GM21447 (cell line): ENCODE data around the gene XPR1.

ENCODE experiments used
- ATAC-seq: cut with Tn5 transposase; IDR thresholded peaks from one replicate; pipeline ENCODE4 v1.9.1; 2021; ENCODE audit not compliant: unreplicated experiment

XPR1 gene

DNA sequence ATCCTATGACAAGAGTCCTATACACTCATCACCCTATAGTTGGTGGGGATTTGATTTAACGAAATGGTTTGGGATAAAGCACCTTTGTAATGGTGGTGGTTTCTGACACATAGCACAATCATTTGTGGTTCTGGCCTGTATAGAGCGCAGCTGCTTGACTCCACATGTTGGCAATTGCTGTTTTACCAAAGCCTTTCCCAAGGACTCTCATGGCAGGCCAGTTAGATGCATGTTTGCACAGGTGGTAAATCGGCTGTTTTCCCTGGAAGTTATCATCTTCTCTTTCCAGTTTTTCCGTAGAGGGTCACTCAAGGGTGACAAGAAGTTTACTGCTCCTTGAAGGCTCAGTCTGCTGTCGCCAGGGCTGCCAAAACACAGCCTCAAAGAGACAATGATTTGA lies 17.1 kb upstream of the XPR1 start:
- no peak for ATAC-seq

DNA sequence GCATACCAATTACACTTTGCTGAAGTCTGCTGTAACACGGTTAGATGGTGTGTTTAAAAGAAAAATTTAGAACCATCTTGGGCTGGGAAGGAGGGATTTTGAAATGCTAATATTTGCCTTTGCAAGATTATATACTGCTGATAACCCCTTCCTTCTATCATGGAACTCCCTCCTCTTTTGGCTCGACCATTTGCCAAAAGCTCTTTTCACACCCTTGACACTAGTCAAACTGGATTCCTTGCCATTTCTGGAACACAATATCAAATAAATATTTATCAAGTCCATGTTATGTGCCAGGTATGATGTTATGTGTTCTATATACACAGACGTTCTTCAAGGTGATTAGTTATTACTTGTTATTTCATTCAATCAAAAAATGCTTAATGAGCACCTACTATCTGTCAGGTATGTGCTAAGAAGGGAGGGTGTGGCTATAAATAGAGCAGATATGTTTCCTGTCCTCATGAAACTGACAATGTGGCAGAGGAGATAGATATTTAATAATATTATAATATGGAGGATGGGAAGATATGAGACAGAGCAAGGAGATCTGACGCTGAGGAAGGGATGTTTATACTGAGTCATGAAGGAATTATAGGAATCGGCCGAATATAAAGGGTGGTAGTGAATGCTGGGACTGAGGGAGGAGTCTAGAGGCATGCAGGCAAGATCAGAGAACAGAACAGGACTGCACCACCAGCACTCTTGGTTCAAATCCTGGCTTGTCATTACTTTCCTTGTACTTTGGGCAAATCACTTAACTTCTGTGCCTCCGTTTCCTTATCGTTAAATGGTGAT lies 16.1 kb upstream of the XPR1 start:
- ATAC-seq: no peak

GRCh38 chr1:180616439-180616838 lies 15.4 kb upstream of the XPR1 start:
- ATAC-seq: no peak

- no peak for ATAC-seq
These were observed 13.9 kb upstream of the XPR1 start for GRCh38 chr1:180617774-180618395.

GRCh38 chr1:180620581-180620980 lies 11.2 kb upstream of the XPR1 start:
- no peak for ATAC-seq

DNA sequence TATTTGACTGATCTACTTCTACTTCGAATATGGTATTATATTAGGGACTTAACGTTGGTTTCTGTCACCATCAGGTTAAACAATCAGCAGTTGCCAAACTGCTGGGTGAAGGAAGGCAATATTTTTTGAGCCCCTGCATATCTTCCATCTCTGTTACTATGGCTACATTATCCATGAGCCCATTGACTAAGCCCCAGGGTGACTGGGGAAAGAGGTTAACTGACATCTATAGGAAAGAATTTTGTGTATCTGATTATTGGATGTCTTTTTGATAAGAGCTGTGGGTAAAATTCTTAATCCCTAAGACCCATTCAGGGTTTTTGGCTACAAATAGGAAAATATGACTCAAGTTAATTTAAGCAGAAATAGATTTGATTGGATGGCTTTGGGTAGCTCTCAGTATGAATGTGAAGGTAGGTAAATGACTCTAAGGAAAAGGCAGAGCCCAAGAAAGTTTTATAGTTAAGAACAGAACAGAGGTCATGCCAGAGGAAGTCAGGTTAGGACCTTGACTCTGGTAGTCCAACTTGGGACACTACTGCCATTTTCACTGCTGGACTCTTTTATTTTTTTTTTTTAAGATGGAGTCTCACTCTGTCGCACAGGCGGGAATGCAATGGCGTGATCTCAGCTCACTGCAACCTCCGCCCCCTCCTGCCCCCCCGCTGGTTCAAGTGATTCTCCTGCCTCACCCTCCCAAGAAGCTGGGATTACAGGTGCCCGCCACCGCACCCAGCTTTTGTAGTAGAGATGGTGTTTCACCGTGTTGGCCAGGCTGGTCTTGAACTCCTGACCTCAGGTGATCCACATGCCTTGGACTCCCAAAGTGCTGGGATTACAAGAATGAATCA lies 8.9 kb upstream of the XPR1 start:
- no peak for ATAC-seq

GRCh38 chr1:180623579-180624347 lies 8.1 kb upstream of the XPR1 start:
- ATAC-seq: no peak

- ATAC-seq: no peak
These were observed 5.1 kb upstream of the XPR1 start for GRCh38 chr1:180626711-180627110.

- no peak for ATAC-seq
These were observed 4.4 kb upstream of the XPR1 start for GRCh38 chr1:180627411-180627810.

DNA sequence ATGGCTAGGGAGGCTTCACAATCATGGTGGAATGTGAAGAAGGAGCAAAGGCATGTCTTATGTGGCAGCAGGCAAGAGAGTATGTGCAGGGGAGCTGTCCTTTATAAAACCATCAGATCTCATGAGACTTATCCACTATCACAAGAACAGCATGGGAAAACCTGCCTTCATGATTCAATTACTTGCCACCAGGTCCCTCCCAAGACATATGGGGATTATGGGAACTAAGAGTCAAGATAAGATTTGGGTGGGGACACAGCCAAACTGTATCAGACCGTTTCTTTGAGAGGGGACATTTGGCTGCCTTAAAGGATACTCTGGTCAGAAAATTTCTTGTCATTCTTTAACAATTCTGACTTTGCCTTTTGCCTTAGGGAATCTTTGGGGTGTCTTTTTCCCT lies 3.2 kb upstream of the XPR1 start:
- no peak for ATAC-seq

DNA sequence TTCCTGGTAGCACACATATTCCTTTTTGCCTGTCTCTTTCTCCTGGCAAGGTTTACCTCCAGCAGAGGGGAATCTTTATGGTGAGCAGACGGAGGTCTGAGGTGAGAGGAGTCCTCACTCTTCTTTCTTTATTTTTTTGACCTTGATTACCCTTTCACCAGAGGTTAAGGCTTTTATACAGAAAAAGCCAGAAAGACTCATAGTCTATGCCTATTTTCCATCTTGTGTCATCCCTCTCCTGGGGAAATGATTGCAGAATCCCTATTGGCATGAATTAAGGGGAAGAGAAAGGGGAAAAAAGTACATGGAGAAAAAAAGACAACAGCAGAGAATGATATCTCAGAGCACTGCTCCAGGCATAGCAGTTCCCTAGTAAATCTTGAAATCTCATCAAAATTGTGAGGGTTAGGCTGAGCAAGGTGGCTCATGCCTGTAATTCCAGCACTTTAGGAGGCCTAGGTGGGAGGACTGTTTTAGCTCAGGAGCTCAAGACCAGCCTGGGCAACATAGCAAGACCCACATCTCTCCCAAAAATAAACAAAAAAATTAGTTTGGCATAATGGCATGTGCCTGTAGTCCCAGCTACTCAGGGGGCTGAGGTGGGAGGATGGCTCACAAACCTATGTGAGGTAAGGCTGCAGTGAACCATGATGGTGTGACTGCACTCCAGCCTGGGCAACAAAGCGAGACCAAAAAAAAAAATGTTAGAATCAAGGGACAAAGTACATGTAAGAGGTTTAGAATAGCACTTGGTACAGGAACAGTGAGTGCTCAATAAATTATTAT lies 1.2 kb upstream of the XPR1 start:
- ATAC-seq: no peak

- ATAC-seq: no peak
These were observed 542 bp upstream of the XPR1 start for GRCh38 chr1:180631194-180631765.

GRCh38 chr1:180632326-180633056 lies 669 bp downstream of the XPR1 start:
- ATAC-seq: peak; percentile 42

DNA sequence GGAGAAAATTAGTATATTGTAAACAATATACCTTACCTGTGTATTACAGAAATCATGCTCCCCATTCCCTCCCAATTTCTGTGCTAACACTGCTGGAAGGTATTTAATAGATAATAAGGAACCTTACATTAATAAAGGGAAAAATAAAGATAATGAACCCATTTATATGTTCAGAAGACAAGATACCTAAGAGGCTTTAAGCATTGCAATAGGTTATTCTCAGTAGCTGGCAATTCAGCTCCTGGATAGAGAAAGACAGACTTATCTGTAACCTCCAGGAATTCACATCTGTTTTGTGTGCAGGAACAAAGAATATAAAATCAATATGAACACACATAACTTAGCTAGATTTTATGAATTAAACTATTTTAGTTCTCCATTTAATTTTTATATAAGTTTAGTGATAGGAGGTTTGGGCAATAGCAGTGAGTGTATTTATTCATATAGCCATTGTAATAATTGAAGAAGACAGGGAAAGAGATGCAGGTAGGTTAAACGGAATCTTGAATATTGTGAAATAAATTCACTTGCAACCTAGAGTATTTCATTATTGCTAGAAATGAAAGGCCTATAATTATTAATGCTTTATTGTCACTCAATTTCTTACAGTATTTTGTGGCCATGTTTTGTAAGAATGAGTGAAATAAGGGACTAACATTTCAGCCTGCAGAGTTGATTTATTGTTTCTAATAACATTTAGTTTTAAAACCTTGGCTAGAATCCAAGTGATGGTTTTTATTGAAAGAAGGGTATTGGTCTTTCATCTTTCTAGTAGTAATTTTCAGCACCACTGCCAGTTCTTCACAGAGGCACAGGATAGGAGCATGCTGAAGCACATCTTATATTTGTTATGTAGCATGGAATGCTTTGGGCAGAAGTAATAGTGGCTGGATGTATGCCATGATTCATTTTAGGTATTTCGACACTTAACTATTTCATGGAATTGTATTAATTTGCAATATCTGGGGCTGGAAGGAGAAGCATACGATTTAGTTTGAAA lies 1.5 kb downstream of the XPR1 start:
- ATAC-seq: no peak

DNA sequence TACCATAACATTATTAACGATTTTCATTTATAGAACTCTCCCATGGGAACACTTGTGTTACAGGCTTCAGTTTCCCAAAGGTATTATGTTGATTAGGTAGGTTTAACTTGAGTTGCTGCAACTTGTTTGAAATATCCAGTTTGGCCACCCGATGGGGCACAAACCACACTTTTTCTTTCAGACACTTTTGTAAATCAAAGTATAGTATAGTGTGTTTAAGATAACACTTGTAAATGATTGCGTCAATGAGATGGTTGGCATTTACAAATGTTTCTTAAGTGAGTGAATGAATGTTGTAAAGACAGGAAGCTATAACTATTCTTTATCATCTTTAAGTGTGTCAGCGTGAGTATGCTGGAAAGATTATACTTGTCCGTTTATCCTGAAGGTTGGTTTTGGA lies 4.3 kb downstream of the XPR1 start:
- ATAC-seq: no peak

GRCh38 chr1:180639871-180640270 lies 8.0 kb downstream of the XPR1 start:
- no peak for ATAC-seq

DNA sequence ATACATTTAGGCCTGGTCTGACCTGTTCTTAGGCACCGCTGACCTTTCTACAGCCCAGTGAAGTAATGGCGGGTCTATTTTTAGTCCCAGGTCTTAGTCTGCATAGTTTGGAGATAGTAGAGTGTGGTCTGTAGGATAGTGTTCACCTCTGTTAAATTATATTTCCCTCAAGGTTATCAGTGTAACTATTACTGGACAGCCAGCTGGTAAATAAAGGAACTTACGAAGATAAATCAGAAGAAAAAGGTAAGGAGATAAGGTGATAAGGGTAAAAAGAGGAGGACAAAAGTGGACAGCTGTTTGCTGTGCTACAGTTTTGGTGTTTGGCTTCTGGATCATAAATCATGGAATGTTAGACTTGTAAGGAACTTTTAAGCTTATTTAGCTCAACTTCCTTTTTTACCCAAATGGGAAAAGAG lies 8.7 kb downstream of the XPR1 start:
- ATAC-seq: no peak

GRCh38 chr1:180641662-180642061 lies 9.8 kb downstream of the XPR1 start:
- ATAC-seq: no peak
